ENCODE data around the gene INTS11.
"Not testable (repeated sequence)": the region's sequence is repeated elsewhere in the genome, so short reads cannot be mapped to it uniquely, and the experiment has no call there.

Gene INTS11

DNA sequence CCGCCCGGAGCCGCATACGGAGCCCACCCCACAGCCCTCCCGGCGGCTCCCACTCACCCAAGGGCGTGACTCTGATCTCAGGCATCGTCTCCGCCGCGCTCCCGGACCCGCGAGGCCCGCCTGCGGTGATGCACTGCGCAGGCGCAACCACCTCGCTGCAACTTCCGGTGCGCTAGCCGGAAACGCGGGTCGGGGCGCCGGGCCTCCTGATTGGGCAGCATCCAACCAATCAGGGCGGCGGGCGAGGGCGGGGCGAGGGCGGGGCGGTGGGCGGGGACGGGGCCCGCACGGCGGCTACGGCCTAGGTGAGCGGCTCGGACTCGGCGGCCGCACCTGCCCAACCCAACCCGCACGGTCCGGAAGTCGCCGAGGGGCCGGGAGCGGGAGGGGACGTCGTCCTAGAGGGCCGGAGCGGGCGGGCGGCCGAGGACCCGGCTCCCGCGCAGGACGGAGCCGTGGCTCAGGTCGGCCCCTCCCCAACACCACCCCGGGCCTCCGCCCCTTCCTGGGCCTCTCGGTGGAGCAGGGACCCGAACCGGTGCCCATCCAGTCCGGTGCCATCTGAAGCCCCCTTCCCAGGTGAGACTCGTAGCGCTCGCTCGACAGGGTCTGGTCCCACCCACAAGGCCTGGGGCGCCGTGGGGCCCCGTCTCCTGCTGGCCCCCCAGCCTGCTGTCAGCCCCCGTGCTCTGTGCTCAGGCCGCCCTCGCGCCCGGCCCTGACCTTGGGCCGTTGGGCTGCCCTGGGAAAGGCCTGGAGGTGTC, at the start of gene INTS11, which contains the start of gene CPTP:
INTS11 (minus strand) TSS at position 137 of the 764 bp plus-strand sequence; CDS start at position 85, 52 bp downstream.
CPTP (plus strand) TSS at position 279 of the 764 bp plus-strand sequence. CDS start 2,109 bp downstream, outside the sequence.
- peak; percentile 95 for DNase-seq

DNA sequence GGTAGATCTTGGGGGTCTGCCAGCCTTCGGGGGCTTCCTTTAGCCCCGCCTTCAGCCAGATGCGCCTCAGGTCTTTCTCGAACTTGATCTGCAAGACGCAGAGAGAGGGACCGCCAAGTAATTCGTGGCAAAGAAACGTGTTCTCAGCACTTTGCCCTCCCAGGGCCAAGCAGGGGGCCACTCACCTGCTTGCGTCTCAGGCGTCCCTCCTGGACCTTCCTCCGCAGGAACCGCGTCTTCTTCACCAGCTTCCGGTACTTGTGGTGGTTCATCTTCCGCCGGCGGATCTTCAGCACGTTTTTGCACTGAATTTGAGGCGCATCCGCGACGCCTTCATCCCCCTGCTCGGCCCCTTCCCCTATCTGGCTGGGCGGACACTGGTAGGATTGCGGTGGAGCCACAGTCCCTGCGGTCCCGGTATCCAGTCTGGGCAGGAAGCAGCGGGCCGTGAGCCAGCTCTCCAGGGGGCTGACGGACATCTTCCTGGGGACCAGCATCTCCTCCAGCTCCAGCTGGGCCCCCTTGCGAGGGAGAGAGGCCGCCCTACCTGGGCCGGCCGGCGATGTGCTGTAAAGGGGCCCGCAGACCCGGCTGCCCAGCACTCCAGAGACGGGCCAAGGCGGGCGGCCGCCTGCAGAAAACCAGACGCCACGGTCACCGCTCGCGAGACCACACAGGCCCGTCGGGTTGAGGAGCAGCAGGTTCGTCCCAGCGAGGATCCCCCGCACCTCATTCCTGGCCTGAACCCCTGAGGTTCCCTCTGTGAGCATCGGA, 49.5 kb upstream of the INTS11 start:
- no peak for DNase-seq

DNA sequence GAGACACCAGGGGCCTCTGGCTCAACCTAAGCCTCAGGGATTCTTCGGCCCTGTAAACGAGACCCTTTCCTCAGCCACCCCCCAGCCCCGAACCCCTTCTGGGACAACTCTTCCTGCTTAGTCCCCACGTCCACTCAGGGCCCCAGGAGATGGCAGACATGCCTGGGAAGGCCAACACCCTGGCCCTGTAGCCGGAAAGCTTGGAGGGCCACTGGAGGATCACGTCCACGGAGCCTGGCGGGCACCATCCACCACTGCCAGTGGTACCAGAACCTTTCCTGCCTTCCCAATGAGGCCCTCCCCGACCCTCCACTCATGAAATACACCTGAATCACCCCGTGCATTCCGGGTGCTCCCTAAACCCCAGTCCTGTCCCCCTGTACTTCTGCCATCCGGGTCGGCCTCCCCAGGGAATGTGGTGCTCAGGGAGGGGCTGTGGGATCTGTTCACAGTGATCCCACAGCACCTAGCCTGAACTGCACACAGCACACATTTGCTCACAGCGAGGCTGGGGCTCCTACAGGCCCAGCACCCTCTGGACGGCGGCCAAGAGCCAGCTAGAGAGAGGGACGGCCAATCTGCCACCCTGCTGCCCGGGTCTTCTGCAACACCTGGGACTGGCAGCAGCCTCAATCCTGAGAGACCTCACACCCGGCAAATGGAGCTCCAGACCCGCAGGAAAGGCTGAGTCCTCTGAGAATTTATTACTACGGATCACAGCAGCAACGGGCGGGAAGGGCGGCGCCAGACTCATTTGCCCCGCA, 48.8 kb upstream of the INTS11 start:
- DNase-seq = no peak

DNA sequence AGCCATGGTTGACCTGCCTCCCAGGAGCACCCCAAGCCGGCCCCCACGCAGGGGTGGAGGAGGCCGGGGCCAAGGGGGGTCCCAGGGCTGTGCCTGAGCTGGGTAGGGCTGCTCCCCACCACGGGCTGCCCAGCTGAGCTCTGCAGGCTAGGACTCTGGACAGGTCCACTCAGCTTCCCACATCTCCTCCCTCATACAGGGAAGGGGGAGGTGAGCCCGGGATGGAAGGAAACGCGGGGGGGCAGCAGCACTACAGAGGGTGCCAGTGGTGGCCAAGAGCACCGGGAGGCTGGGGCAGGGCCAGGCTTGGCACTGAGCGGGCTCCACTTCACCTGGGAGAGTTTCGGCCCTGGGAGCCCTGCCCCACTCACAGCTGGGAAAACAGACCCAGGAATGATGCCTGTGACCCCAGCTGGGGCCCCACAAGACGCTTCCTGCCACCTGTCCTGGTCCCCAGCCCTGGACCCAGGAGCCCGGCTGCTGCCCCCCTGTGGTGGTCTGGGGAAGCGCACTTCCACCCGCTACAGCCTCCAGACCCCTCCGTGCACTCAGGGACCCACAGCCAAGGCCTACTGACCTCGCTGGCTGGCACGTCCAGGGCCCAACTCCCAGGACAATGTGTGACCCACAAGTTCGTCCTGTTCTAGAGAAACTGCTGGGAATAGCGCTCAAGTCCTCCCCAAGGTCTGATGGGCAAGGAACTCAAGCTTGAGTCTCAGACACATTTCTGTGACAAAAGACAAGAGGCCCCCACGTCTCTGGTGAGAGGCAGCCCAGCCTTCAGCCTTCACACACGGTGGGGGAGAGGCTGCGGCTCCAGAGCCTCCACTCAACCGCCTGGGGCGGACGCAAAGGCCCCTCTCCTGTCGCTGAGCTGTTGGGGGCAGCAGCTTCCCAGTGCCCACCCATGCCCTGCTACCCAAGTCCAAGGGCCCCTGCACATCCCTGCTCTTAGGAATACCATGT, 47.6 kb upstream of the INTS11 start:
- peak; percentile 77 for DNase-seq

DNA sequence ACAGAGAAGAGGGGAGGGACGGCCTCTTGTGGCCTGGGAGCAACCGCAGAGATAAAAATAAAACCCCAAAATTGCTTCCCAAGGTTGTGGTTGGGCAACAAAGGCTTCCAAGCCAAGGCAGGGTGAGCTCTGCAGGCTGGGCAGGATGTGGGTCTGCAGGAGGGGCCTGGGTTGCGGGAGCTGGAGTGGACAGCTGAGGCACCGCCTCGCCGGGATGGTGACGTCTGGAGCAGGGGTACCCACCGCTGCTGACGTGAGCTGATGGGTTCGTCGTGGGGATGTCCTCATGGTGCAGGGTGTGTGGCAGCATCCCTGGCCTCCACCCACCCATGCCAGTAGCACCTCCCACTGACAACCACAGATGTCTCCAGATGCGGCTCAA, 46.9 kb upstream of the INTS11 start:
- no peak for DNase-seq

DNA sequence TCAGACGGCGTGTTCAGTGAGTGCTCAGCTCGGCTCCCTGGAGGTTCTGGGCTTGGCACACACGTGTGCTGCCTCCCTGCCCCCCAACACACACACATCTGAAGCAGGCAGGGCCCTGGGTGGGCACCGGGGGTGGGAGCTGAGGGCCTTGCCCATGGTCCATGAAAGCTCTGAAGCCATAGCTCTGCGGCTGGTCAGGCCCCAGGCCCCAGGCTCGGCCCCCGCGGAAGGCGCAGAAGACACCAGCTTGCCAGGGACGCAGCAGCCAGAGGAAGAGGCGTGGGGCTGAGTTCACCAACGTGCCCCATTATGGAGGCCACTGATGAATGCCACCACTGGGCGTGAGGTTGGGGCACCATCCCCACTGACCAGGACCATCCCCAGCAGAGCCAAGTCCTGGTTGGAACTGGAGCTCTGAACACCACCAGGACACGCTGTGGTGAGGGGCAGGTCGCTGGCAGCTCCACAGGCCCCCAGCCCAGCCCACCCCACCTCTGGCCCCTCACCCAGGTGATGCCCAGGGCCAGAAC, 46.4 kb upstream of the INTS11 start:
- no peak for DNase-seq

DNA sequence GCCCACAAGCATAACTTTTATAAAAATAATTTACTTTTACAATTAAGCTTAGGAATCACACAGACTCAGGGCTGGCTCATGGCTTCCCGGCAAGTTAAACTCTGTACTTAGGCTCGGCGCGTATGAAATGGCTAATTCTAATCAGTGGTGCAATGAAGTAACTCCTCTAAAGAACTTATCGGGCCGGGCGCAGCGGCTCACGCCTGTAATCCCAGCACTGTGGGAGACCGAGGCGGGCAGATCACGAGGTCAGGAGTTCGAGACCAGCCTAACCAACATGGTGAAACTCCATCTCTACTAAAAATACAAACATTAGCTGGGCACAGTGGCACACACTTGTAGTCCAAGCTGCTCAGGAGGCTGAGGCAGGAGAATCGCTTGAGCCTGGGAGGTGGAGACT, 45.6 kb upstream of the INTS11 start:
- not testable (repeated sequence) for DNase-seq

DNA sequence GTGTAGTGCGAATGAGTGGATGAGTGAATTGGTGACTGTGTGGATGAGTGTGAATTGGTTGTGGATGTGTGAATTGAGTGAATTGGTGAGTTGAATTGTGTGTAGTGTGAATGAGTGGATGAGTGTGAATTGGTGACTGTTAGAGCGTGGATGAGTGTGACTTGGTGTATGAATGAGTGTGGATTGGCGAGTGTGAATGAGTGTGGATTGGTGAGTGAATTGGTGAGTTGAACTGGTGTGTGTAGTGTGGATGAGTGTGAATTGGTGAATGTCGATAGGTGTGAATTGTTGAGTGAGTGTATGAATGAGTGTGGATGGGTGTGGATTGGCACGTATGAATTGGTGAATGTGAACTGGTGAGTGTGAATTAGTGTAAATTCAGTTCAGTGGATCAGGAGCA, 42.9 kb upstream of the INTS11 start:
- no peak for DNase-seq

DNA sequence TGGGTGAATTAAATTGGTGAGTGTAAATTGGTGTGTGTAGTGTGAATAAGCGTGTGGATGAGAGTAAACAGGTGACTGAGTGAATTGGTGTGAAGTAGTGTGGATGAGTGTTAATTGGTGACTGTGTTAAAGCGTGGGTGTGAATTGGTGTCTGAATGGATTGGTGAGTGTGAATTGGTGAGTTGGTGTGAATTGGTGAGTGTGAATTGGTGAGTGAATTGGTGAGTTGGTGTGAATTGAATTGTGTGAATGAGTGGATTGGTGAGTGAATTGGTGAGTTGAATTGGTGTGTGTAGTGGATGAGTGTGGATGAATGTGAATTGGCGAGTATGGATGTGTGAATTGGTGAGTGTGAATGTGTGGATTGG, 42.2 kb upstream of the INTS11 start:
- DNase-seq = no peak

DNA sequence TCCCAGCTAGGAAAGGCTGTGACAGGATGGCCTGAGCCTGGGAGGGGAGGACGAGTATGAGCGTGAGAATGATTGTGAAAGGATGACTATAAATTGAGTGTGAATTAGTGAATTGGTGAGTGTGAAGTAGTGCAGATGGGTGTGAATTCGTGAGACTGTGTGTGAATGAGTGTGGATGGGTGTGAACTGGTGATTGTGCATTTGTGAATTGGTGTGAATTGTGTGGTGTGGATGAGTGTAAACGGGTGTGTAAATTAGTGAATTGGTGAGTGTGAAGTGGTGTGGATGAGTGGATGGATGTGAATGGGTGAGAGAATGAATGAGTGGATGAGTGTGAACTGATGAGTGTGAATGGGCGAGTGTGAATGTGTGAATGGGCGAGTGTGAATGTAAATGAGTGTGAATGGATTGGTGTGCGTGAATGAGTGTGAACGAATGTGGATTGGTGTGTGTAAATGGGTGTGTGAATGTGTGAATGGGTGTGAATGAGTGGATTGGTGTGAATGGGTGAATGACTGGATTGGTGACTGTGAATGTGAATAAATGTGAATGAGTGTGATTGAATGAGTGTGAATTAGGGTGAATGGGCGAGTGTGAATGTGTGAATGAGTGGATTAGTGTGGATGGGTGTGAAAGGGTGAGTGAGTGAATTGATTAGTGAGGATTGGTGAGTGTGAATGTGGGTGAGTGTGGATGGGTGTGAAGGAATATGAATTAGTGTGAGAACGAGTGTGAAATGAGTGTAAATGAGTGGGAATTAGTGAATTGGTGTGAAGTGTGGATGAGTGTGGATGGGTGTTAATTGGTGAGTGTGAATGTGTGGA, 41.6 kb upstream of the INTS11 start:
- no peak for DNase-seq

DNA sequence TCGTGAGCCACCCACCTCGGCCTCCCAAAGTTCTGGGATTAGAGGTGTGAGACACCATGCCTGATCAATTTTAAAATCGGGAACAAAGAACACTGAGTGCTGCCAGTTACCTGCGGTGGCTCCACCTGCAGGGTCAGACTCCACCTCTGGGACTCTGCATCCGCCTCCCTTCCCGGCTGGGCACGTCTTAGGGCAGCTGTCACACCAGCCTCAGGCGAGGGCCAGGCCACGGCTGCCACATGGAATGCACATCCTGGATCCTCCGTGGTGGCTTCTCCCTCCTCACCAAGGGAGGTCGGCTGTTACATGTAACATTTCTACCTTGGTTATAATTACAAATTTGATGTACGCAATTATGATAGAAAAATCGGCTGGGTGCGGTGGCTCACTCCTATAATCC, 39.8 kb upstream of the INTS11 start:
- DNase-seq = no peak

DNA sequence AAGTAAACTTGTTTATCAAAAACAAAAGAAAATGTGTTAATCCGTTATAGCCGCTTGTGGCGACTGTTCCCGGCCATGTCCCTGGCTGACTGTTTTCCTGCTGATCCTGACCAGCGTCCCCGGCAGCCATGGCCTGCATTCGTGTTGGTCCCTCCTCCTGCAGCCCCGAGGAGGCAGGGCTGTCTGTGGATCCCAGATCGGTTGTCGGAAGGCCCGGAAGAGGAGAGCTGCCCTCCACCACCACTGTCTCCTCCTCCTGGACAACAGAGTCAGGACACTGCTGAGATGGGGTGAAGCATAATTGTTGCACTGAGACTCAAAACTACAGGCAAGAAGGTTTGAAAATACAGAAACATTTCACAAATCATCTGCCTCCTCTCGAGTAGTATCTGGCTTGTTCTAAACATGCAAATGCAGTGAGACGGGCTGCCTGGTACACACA, 37.5 kb upstream of the INTS11 start:
- DNase-seq = no peak

DNA sequence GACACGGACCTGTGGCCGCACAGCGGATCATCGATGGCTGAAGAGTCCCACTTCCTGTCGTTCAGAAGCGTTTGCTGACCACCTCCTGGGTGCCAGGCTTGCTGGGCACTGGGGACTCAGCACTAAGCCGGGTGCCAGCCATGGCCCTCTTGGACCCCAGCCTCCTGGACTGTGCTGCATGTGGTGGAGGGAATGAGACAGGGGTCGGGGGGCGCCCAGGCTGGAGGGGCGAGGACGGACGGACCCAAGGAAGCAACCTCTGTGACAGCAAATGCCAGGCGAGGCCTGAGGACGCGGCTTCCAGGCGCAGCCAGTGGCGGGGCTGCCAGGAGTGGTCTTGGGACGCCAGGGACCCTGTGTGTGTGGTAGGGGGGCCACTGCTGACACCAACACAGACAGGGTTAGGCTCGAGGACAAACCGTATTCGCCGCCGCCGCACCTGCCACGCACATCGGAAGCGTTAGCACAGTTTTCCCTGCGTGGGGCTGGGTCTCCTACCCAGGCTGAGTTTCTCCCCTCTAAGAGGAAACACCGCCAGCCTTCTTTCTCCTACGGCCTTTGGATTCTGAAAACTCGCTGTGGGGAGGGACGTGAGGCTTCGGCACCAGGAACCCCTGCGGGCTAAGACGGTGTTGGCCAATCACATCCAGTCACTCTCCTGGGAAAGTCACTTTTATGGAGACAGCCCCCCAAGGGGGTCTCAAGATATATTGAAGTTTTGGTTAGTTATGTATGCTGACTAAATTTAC, 36.9 kb upstream of the INTS11 start:
- DNase-seq = no peak

DNA sequence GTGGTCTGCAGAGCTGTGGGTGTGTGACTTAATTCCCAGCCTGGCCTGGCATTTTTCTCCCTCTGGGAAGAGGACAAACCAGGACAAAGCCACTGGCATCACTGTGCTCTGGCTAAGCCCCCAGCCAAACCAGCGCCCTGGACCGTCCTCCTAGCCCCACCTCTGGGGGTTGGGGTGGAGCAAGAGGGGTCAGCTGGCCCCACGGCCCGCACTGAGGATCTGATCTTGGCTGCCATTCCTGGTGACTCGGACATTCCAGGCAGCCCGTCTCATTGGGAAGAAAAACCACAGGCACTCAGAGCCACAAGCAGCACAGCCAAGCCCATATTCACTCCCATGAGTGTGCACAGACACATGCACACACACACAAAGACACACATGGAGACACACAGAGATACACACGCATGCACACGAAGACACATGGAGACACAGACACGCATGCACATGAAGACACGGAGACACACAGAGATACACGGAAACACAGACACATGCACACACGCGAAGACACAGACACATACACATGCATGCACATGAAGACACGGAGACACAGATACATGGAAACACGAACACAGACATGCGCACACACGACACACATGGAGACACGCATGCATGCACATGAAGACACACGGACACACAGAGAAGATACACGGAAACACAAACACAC, 36.2 kb upstream of the INTS11 start:
- DNase-seq = no peak

DNA sequence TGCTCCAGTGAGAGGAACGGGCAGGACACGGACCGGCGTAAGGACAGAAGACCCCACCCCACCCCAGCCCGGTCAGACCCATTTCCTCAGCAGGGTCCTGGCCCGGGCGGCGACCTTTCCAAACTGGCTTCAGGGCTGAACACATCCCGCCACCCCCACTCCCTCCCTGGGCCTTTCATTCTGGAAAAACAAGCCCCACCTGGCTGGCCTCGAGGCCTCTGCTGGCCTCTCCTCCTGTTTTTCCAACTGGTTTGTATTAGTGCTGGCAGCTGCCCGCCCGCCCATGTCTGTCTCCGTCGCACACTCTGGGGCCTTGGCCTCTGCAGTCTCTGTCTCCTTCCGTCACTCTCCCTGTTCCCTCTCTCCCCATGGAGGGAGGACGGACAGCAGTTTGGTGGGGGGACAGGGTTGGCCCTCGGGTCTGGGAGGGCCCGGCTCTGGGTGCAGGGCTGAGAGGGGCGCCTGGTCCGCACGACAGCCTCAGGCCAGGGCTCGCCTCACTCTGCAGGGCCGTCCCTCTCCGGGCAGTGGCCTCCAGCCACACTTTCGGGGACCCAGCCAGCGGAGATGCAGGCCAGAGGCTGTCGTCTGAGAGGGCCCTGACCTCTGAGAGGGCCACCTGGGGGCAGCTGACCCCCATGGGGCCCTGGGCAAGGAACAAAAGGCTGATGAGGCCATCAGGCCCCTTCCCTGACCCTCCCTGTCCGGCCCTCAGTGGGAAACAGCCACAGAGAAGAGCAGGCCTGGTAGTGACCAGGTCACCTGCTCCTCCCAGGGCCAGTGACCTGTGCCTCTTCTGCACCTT, 35.4 kb upstream of the INTS11 start:
- DNase-seq = no peak

DNA sequence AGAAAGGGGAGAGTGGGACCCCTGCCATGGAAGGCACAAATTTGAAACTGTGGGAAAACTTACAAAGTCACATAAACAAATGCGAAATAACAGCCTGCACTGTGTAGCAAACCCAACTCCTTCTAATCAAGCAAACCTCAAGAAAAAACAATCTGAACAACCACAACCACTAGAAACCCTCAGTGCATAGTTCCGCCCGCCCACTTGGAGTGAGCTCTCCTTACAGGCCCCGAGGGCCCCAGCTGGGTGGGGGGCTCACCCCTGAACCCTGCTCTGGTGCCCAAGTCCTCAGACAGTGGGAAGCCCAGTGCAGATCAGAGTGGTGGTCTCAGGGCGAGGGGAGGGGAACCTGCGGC, 34.8 kb upstream of the INTS11 start:
- no peak for DNase-seq

DNA sequence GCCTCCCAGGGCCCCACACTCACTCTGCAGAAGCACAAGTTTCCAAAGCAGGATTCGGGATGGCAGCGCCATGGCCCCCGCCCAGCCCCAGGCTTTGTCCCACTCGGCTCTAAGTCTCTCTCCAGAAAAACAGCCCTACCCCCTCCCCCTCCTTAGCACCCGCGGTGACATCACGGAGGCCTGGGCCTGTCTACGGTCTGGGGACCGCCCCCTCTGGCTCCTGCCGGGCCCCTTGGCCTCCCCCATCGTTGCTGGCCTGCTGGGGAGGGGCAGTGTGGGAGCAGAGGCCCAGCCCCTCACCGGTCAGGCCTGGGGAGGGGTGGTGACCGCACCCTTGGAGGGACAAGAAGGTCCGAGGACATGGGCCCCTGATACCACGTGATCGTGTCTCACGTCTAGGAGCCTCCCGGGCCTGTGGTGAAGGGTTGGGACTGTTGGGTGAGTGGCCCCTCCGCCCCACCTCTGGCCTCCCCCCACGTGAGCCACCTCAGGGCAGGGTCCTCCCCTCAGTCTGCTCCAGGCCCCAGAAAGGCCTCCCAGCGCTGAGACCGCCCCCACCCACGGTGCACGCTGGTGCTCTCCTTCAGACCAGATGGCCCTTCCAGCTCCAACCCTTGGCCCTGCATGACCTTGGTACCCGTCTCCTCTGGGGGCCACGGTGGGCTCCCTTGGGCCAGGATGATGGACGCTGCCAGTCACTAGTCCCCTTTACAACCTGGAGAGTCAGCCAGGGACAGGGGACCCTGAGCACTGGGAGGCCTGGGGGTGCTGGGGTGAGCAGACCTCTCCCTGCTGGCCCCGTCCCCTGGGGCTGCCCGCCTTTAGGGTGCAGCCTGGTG, 34.2 kb upstream of the INTS11 start, which contains the start of gene MXRA8:
MXRA8 (minus strand) TSS at position 123 of the 839 bp plus-strand sequence; CDS start at position 72, 51 bp downstream.
- no peak for DNase-seq
